HFF-Myc (cell line): Measurements from ENCODE around the gene BLM.

Experiments used
- DNase-seq: peaks from one replicate; pipeline ENCODE4 v3.0.0-alpha.2; 2011; ENCODE audit warnings: low read depth; ENCODE audit errors: extremely low read depth
- H3K4me3 ChIP-seq: replicated peaks from 2 replicates; pipeline ENCODE4 v1.5.1; 2011; ENCODE audit warnings: low read depth, mild to moderate bottlenecking, control low read depth, low read length
- TF ChIP-seq, protein P1 (sequence below): IDR thresholded peaks from 2 replicates; pipeline ENCODE4 v1.5.1; 2012; ENCODE audit warnings: mild to moderate bottlenecking, low read depth, low read length, control low read depth; ENCODE audit errors: missing control alignments

Gene BLM

DNA sequence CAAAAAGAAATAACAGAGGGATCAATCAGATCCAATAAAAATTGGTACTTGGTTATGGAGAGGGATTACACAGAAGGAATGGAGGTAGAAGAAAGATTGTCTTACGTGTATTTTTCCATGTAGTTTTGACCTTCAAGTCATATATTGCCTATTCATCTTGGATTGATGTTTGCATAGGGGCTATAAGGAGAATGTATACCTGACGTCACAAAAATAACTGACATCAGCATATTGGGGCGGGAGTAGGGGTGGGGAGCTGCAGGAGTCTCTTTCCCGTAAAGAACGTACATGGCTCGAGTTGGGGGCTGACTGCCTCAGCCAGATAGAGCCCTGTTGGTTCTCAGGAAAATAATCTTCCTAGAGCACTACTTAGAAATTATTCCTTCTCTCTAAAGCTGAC, 145.3 kb downstream of the BLM start:
- DNase-seq = no peak
- TF ChIP-seq, protein P1, sequence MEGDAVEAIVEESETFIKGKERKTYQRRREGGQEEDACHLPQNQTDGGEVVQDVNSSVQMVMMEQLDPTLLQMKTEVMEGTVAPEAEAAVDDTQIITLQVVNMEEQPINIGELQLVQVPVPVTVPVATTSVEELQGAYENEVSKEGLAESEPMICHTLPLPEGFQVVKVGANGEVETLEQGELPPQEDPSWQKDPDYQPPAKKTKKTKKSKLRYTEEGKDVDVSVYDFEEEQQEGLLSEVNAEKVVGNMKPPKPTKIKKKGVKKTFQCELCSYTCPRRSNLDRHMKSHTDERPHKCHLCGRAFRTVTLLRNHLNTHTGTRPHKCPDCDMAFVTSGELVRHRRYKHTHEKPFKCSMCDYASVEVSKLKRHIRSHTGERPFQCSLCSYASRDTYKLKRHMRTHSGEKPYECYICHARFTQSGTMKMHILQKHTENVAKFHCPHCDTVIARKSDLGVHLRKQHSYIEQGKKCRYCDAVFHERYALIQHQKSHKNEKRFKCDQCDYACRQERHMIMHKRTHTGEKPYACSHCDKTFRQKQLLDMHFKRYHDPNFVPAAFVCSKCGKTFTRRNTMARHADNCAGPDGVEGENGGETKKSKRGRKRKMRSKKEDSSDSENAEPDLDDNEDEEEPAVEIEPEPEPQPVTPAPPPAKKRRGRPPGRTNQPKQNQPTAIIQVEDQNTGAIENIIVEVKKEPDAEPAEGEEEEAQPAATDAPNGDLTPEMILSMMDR = no peak
- H3K4me3 ChIP-seq = no peak overlapping the region

DNA sequence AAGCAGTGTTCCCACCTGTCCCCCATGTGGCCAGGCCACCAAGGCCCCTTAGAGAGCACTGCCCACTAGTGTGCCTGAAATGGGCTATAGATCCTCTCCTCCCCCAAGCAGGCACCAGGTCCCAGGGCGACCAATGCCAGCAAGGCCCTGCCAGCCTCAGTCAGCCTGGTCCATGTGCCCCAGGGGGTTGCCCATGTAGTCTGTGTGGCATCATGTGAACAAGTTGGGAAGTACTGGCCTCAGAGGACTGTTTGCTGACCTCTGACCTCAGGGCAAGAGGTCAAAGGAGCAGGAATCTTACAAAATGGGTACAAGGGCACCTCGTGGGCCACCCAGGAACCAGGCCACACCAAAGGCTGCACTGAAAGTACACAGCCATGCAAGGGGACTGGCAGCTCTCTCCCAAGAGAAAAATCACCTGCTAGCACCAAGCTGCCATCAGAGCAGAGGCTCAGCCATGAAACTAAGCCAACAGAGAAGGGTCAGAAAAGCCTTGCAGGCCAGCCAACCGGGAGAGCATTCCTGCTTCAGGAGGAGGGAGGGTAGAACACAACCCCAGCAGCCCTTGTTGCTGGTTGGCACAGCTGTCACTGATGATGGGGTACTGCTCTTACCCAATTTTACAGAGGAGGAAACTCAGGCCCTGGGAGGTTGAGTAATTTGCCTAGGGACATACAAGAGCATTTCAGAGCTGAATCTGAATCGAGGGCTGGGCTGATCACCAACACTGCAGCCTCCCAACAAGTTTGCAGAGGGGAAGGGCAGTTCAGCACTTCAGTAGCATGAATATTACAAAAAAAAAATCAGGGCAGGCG, 146.0 kb downstream of the BLM start:
- no peak for DNase-seq

DNA sequence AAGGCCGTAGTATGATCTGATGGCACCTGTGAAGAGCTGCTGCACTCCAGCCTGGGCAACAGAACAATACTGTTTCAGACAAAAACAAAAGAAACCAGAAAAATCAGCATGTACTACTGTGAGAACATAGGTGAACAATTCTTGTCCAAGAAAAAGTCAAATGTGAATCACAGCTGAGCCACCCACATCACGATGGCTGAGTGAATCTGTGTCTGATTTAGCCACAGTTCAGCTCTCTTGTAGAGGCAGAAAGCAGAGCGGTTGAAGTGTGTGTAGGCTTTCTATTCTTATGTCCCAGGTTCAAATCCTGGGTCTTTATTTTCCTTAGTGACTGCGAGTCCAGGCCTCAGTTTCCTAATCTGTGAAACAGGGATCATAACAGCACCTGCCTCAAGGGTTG, 146.8 kb downstream of the BLM start:
- TF ChIP-seq, protein P1 = no peak
- no peak overlapping the region for H3K4me3 ChIP-seq
- no peak for DNase-seq

More for the DNA sequence above, 146.0 kb downstream of the BLM start:
- H3K4me3 ChIP-seq = no peak overlapping the region
- TF ChIP-seq, protein P1 = no peak

DNA sequence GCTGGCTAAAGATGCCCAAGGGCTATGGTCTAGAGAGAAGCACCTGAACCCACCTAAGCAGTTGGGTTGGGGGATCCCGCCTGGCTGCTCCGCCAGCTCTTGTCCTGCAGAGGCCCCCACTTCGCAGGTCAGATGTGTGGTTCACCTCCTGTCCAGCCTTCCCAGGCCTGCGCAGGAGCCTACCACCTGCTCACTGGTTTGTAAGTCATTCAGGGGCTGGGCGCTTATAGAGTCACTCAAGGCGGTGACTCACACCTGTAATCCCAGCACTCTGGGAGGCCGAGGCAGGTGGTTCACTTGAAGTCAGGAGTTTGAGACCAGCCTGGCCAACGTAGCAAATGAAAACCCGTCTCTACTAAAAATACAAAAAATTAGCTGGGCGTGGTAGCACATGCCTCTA, 147.4 kb downstream of the BLM start:
- no peak overlapping the region for H3K4me3 ChIP-seq
- TF ChIP-seq, protein P1 = no peak
- no peak for DNase-seq

DNA sequence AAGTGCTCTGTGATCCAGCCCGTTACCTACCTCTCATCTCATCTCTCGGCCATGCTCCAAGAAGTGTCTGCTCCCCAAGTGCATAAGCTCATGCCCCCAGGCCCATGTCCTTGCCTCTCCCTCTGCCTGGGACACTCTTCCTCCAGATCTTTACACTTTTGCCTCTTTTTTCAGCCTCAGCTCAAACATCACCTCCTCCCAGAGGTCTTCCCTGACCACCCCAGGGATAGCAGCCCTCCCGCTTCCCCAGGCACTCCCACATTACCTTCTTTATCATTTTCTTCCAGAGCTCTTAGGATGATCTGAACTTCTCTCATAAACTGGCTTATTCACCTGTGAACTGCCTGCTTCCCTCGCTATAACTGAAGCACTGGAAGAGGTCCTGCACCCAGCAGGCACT, 148.6 kb downstream of the BLM start:
- DNase-seq = no peak
- TF ChIP-seq, protein P1 = no peak
- H3K4me3 ChIP-seq = no peak overlapping the region
